ENCODE data around the gene SAFB. TPM values are rescaled to one million over a fixed set of nuclear protein-coding genes. Genes with fewer than 3 reads are reported as not detected.

Gene SAFB
- total and polyA plus RNA-seq, 11 donors: 22.3 to 59.6 (median 48.0) TPM

GRCh38 chr19:5651361-5651760 is 28.5 kb downstream of the SAFB start:
- DNase-seq (no peak), ATAC-seq (no peak)
- TF ChIP-seq, protein P1, sequence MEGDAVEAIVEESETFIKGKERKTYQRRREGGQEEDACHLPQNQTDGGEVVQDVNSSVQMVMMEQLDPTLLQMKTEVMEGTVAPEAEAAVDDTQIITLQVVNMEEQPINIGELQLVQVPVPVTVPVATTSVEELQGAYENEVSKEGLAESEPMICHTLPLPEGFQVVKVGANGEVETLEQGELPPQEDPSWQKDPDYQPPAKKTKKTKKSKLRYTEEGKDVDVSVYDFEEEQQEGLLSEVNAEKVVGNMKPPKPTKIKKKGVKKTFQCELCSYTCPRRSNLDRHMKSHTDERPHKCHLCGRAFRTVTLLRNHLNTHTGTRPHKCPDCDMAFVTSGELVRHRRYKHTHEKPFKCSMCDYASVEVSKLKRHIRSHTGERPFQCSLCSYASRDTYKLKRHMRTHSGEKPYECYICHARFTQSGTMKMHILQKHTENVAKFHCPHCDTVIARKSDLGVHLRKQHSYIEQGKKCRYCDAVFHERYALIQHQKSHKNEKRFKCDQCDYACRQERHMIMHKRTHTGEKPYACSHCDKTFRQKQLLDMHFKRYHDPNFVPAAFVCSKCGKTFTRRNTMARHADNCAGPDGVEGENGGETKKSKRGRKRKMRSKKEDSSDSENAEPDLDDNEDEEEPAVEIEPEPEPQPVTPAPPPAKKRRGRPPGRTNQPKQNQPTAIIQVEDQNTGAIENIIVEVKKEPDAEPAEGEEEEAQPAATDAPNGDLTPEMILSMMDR (IDR thresholded peaks at IDR 0.05): no peak
- TF ChIP-seq POLR2A (IDR thresholded peaks at IDR 0.05): no peak
- intact Hi-C loops (cut with DNase I): no loop called here
- 90 to 97% (median 94%) methylated on average over 2 to 5 of the region's 5 CpGs for WGBS, 4 donors
- peaks cover 8 to 93% (median 92%) of the 10 kb centered on the region in 9 donors for H3K36me3 ChIP-seq
- H3K9me3 ChIP-seq: no peaks in the 10 kb centered on the region
- H3K4me1 ChIP-seq: no peaks in the 10 kb centered on the region
- no peak overlapping the region for H3K4me3 ChIP-seq
- H3K27me3 ChIP-seq: no peaks in the 10 kb centered on the region
- no peak overlapping the region for H3K27ac ChIP-seq

- Histone ChIP-seq H3K9me3 (no peaks in the 10 kb centered on the region), H3K36me3 (peaks cover 8 to 93% (median 92%) of the 10 kb centered on the region in 9 donors), H3K27me3 (no peaks in the 10 kb centered on the region), H3K27ac (no peak overlapping the region), H3K4me3 (no peak overlapping the region), H3K4me1 (no peaks in the 10 kb centered on the region)
- TF ChIP-seq POLR2A (IDR thresholded peaks at IDR 0.05): no peak
- TF ChIP-seq, protein P1 (IDR thresholded peaks at IDR 0.05): no peak
- 85 to 91% (median 89%) methylated on average over 10 of the region's 10 CpGs for WGBS, 4 donors
- intact Hi-C loops (cut with DNase I): no loop called here
- no peak for ATAC-seq
- no peak for DNase-seq
Observed at GRCh38 chr19:5652261-5652660, 29.4 kb downstream of the SAFB start.

GRCh38 chr19:5654931-5655330 is 32.0 kb downstream of the SAFB start:
- TF ChIP-seq, protein P1 (IDR thresholded peaks at IDR 0.05): no peak
- no peak for TF ChIP-seq POLR2A (IDR thresholded peaks at IDR 0.05)
- ATAC-seq (no peak), DNase-seq (no peak)
- H3K4me3 ChIP-seq: no peak overlapping the region
- no peaks in the 10 kb centered on the region for H3K9me3 ChIP-seq
- H3K27ac ChIP-seq: no peak overlapping the region
- H3K27me3 ChIP-seq: no peaks in the 10 kb centered on the region
- intact Hi-C loops (cut with DNase I): no loop called here
- H3K4me1 ChIP-seq: no peaks in the 10 kb centered on the region
- 59 to 76% (median 67%) methylated on average over 5 of the region's 5 CpGs for WGBS, 4 donors
- peaks cover 7 to 100% (median 100%) of the 10 kb centered on the region in 9 donors for H3K36me3 ChIP-seq

GRCh38 chr19:5655412-5655811 is 32.5 kb downstream of the SAFB start:
- no peak for DNase-seq
- intact Hi-C loops (cut with DNase I): no loop called here
- Histone ChIP-seq H3K9me3 (no peaks in the 10 kb centered on the region), H3K4me3 (no peak overlapping the region), H3K4me1 (no peaks in the 10 kb centered on the region), H3K27me3 (no peaks in the 10 kb centered on the region), H3K36me3 (peaks cover 4 to 100% (median 100%) of the 10 kb centered on the region in 9 donors), H3K27ac (no peak overlapping the region)
- 81 to 92% (median 88%) methylated on average over 5 of the region's 5 CpGs for WGBS, 4 donors
- TF ChIP-seq, protein P1 (IDR thresholded peaks at IDR 0.05): no peak
- ATAC-seq: no peak
